GM19043 (cell line): ENCODE data around the gene HSDL2.

Source experiments
- ATAC-seq: cut with Tn5 transposase; IDR thresholded peaks from one replicate; pipeline ENCODE4 v1.9.1; 2021; ENCODE audit warnings: low read depth; ENCODE audit not compliant: unreplicated experiment

HSDL2 gene

DNA sequence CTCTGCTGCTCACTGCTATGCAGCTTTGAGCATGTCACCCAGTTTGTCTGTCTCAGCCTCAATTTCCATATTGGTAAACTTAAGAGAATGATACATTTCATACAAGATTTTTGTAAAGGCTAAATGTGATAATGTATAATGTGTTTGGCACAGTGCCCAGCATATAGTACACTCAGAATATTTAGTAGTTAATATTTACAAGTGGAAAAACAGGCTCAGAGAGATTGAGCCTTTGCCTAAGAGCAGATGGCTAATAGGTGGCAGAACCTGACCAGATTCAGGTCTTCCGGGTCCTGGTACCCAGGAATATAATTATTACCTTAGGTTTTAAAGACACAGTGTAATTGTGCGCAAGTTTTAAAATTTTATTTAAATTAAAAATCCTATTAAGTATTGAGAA is 59.9 kb downstream of the HSDL2 start:
- no peak for ATAC-seq

DNA sequence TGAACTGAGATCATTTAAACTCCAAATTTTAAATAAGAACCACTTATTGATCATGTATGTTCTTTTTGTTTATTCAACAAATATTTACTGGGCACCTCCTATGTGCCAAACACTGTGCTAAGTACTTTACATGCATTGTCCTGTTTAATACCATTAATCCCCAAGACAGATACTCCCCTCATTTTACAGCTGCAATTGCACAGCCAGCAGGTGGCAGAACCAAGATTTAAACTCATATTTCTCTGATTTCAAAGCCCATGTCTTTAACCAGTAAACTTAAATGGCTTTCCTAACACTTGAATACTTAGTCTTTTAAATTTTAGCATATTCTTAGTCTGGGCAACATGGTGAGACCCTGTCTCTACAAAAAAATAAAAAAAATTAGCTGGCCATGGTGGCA is 63.3 kb downstream of the HSDL2 start:
- ATAC-seq = no peak

DNA sequence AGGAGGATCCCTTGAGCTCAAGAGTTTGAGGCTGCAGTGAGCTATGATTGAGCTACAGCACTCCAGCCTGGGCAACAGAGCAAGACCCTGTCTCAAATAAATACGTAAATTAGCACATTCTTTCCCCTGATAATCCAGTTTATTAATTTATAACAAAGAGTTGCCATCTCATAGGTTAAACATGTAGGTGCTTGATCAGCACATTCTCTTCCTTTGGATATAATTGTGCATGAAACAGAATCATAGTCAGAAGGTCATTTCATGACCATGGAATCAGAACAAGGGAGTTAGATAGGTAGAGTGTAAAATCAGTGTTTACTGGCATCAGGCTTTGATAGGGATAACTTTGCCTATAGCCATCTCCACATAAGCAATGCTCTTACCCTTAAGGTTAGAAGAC is 63.7 kb downstream of the HSDL2 start:
- ATAC-seq = no peak

DNA sequence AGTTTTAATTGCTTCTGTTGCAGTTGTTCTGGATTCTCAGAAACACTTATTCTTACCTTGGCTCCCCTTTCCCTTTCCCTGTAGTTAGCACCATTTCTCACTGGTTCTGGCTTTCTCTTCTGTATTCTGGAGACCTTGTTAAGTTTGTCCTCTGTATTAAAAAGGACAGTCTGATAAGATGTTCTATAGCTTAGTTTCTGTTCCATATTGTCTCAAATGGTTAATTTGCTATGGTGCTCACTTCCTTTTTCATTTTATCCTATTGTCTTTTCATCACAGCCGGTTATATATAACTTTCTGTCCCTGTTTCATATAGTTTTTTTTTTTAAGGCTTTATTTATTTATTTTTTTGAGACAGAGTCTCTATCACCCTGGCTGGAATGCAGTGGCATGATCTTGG is 65.3 kb downstream of the HSDL2 start:
- ATAC-seq = no peak

DNA sequence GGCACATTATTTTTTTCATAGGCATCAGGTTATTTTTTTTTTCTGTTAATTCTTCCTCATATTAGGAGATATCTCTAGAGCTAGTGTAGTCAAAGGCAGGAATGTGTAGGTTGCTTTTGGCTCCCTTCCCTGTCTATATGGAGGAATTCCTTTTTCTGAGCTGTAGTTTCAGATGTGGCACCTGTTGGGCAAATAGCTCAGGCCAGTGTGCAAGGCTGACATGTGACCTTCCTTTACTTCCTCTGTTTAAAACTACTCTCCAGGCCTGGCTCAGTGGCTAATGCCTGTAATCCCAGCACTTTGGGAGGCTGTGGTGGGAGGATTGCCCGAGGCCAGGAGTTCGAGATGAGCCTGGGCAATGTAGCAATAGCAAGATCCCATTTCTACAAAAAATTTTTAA is 66.2 kb downstream of the HSDL2 start:
- ATAC-seq = no peak

DNA sequence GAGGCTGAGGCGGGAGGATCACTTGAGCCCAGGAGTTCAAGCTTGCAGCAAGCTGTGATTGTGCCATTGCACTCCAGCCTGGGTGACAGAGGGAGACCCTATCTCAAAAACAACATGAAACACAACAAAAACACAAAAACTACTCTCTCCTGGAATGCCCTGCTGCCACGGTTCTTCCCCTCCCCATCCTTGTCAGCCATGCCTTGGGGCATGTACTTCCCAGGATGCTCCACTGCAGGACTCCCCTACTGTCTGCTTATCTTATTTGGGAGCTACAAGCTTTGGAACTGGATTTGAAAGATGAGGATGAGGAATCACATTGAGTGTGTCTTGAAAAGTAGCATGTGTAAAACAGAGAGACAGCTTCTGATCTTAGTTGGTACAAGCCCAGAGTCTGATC is 66.6 kb downstream of the HSDL2 start:
- no peak for ATAC-seq

DNA sequence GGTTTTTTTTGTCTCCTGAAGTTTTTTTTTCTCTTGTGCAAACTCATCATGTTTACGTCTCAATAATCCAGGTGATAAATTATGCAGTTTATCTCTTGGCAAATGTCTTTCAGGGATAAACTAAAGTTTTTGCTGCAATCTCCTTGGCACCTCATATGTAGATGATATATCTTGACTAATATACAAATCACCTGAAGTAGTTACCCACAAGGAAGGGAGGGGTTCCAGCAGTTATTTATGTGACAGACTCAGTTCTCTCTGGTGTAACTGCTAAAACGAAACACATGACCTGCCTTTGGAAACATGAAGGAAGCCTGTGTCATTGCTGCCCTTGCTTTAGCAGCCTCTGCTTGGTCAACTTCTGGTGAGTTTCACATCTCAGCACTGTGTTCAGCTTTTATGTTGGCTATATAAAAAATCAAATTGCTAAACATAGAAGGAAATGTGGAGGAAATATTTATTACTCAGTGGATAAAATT is 67.4 kb downstream of the HSDL2 start:
- no peak for ATAC-seq

DNA sequence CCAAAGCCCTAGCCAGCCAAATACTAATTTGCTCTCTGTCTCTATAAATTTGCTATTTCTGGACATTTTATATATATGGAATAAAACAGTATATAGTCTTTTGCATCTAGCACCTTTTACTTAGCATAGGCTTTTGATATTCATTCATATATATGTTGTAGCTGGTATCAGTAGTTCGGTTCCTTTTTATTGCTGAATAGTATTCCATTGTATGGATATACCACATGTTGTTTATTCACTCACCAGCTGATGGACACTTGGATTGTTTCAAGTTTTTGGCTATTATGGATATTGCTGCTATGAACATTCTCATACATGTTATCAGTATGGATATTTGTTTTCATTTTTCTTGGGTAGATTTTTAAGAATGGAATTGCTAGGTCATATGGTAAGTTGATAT is 82.9 kb downstream of the HSDL2 start:
- no peak for ATAC-seq

DNA sequence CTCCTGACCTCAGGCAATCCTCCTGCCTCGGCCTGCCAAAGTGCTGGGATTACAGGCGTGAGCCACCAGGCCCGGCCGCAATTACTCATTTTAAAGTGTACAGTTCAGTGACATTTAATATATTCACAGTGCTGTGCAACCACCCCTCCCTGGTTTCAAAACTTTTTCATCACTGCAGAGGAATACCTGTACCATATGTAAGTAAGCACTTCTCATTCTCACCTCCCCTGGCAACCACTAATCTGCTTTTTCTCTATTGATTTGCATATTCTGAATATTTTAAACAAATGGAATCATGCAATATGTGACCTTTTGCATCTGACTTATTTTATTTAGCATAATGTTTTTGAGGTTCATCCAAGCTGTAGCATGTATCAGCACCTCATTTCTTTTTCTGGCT is 85.4 kb downstream of the HSDL2 start:
- ATAC-seq = no peak

DNA sequence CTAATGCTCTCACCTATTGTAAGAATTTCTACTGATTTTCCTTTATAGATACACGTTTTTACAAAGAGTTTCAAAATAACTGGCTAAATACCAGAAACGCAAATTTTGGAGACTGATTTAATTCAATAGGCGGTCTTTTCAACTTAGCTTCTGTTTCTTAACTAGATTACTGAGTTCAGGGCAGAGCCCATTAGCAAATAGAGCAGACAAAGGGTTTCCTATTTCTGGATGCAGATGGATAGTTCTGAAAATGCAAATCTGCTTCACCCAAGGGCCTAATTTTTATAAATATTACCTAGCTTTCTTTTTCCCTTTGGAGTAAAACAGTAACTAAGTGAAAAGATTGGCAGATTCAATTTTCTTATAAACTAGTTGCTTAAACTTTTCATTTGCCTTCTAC is 93.1 kb downstream of the HSDL2 start:
- ATAC-seq = no peak

DNA sequence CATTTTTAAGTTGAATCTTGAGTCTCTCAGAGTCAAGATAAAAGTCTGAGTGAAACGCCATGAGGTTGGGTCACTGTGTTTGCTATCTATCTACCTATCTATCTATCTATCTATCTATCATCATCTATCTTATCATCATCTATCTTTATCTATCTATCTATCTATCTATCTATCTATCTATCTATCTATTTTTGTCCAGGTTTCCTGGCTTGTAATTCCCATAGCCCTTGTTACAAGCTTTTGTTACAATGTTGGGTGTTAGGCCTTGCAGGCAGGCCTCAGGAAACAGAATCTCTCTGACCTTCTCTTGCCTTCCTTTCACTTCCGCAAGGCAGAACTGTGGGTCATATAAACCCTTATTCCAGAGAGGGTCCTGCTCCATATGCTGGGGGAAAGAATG is 94.1 kb downstream of the HSDL2 start:
- no peak for ATAC-seq

DNA sequence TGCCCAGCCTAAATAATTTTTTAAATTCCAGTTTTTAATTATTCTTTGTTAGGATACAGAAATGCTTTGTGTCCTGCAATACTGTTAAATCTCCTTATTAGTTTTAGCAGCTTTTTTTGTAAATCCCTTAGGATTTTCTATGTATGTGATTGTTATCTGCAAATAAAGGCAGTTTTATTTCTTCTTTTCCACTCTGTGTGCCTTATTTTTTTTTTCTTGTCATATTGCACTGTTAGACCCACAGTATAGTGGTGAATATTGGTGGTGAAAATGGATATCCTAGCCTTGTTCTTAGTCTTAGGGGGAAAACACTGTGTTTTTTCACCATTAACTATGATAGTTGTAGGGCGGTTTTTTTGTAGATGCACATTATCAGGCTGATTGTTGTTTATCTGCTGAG is 95.4 kb downstream of the HSDL2 start:
- ATAC-seq = no peak

DNA sequence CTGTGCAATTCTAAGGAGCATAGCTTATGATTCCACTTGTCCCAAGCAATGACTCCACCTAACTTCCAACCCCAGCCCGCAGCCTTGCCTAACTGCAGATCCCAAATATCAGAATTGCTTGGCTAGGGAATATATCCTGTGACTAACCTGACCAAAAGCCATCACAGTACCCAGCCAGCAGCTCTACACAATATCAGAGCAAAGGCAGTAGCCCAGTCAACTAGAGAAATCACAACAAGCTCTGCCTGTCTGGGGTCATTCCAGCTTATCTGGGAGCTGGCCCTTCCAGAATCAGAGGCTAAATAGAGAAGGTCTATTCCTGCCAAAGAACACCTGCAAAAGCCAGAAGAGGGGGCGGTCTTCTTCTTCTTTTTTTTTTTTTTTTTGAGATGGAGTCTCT is 97.4 kb downstream of the HSDL2 start:
- ATAC-seq = no peak

DNA sequence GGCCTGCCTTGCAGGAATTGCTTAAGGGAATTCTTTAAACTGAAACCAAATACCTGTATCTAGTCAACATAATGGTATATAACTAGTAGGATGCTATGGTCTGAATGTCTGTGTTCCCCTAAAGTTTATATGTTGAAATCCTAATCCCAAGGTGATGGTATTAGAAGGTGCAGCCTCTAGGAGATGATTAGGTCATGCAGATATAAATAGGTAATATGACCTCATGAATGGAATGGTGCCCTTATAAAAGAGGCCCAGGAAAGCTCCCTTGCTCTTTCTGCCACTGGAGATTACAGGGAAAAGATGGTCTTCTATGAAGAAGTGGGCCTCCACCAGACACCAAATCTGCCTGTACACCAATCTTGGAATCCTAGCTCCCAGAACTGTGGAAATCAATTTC is 99.3 kb downstream of the HSDL2 start:
- no peak for ATAC-seq

DNA sequence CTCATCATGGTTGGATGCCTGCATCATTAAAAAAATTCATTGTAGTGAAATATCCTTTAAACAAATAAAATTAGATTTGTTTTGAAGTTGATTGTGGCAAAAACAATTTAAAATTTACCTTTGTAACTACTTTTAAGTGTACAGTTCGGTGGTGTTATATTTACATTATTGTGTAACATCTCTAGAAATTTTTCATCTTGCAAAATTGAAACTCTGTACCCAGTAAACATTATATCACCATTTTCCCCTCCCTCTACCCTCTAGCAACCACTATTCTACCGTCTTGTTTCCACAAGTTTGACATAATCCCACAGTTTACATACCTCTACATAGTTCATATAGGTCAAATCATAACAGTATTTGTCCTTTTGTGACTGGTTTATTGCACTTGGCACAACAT is 104.7 kb downstream of the HSDL2 start:
- ATAC-seq = no peak

DNA sequence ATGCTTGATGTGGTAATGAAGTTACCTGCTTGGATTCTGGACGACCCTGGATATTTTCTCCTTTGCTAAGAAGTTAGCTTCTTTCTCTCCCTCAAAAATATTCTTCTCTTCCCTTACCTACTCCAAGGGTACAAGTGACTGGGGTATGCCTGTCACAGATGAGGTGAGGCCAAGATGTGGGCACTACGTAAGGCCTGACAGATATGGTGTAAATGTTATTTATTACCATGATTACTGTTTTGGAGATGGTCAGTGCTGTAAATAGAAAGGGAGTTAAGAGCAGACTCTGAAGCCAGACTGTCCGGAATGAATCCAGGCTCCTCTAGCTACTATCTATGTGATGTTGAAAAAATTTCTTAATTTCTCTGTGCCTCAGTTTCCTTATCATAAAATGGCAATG is 105.7 kb downstream of the HSDL2 start:
- no peak for ATAC-seq

DNA sequence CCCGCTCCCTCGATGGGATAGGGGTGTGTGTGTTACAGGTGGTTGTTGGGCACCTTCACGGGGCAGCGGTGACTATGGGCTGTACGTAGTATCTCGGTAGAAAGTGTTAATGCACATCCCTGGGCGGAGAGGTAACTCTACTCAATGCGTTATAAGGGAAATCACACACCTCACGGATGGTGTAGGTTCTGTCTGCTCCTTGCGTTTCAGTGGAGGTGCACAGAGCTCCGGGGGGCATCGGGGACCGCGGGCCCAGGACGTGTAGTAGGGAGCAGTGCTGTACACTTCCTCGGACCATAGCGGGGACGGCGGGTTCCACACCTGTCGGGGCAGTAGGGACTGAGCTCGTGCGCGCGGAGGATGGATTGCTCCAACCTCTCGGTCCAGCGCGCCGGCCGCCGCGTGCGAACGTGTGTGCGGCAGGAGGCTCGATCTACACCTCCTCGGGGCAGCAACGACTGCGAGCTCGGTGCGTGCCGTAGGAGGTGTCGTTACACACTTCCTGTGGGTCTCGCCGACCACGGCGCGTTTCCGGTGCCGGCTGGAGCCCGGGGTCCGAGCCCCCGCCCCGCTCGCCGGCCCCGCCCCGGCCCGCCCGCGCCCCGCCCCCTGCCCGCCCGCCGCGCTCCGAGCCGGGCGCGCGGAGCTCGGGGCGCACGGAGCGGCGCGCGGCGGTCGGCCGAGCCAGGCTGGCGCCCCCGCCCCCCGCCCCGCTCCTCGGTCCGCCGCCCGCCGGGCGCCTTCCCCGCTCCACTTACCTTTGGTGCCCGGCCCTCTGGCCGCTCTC is 106.5 kb downstream of the HSDL2 start, which contains the start of gene KIAA1958:
KIAA1958 (plus strand) TSS at position 607 of the 787 bp plus-strand sequence. CDS start 87,254 bp downstream, outside the sequence.
- peak; percentile 92 for ATAC-seq

DNA sequence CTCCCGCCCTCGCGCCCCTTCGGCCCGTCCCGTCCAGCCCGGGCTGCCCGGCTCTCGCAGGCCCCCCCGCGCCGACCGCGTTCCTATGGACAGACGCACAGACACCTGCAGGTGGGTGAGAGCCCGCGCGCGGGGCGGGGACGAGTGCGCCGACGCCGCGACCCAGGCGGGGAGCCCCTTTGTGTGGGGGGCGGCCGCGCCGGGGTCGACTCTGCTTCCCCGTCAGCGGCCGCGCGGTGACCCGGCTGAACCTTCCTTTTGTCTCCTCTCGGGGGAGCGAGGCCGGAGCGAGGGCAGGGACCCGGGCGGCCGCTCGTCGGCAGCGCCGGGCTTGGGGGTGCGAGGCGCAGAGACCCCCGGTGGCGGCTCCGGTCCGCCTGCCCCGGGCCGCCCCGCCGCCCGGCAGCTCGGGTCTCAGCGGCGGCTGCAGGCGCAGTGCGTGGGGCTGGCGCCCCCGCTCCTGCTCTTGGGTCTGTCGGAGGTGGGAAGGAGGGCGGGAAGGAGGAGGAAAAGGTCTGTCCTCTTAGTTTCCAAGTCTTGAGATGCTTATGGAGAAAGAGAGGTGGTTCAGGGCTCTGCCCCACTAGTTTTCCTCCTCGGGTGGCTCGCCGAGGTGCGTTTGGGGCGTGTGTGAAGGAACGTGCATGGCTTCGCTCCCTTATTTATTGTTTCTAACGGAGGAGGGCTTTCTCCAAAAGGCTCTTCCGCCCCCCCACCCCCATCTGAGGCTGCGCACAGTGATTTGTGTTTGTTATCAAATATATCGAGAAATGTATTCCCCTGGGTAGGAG is 107.3 kb downstream of the HSDL2 start:
- peak; percentile 31 for ATAC-seq

DNA sequence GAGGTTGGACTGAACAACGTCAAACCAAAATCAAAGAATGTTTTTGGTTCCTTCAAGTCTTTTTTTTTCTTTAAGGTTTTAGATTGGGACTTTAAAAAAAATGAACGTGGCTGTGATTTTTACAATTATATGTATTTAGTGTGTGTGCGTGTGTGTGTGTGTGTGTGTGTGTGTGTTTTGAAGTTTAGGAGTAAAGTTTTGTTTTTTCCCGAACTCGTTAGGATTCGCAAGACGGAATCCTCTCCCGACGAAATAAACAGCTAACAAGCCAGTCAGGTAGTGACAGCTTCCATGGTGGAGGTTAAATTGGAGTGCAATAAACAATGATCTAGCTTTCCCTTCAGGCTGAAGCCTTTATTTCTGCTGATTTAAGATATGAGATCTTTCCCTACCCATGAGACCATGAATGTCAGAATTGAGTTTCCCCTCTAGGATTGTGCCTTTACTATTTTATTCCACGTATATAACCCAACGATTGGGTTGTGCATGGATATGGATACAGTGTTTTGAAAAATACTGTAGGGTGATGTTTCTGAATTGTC is 108.0 kb downstream of the HSDL2 start:
- no peak for ATAC-seq

DNA sequence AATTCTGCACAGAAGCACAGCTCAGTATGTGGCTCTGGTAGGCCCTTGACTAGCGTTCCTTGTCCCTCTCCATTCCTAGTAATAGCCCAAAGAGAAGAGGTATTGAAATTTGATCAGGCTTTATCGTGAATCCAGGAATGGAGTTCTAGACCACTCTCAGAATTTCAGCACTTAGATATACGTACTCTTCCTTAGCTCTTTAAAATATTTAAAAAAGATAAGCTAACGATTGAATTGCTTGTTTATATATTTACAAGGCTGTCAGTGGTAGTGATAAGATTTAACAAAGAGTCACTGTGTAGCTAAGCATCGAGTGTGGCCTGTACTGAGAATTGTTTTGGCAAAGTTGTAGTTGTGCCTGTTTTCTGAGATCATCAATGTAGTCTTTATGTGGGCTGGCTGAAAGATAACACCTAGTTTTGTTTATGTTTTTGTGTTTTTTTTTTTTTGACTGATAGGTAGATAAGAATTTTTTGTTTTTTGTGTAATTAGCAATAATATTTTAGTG is 109.2 kb downstream of the HSDL2 start:
- no peak for ATAC-seq

DNA sequence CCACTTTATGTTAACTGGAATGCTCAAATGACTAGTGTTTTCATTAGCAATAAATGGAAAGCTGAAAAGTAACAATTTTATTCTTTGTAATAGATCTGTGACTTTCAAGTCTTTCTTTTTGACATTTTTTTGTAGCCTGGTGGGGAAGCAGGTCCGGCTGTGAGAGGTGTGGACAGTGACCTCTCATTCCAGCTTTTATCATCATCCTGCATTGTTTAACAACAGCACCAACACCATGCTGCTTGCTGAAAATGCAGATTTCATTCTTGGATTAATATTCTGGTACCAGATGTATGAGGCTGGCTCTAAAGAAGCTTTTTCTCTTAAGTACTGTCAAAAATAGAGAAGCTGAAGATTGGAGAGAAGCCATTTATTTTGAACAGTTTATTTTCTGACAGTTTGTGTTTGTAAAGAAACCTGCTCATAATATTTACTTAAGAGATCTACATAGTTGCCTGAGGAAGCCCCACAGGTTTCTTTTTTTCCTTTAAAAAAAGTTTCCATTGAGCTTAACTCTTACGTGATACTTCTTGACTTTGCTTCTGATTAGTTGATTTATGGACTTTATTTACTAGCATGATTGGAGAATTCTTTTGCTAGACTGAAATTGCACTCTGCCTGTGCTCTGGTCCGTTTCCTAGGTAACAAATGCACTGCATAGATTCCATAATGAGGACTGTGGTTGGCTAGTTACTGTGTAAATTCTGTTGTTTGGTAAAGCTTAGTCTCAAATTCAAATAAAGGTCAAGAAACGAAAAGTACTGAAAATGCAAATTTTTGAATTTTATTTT is 110.2 kb downstream of the HSDL2 start:
- ATAC-seq = no peak
